ENCODE data around the gene MDH1.
"Not testable (repeated sequence)": the region's sequence is repeated elsewhere in the genome, so short reads cannot be mapped to it uniquely, and the experiment has no call there.

MDH1 gene

DNA sequence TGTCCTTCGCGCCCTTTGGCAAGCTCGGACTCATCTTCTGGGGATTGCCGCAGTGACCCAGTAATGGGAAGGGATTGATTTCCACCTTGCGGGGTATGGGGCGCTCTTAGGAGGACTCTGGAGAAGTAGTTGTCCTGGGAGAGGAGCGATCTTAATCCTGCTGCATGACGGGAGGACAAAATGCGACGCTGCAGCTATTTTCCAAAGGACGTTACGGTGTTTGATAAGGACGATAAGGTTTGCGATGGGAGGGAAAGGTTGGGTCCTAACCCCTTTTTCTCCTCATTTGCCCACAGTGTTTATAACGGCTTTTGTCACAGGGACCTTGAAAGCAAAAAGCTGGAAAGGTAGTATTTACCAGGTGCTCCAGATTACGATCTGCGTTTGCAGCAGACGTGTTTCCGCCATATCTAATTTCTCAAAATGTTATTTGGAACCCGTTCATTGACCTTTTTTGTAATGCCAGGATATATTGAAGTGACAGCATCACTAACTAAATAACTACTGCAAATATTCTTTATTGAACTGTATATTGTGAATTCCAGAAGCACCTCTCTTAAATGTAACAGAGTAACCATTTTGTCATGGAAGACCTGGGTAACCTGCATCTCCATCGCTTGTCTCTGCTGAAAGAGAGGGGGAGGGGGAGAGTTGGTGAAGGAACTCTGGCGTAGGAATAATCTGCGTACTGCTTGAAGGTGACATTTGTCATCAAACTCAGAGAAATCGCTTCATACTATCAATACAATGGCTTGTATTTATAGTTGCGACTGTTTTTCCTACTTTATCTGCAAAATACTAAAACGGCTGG is 590 bp downstream of the MDH1 start:
- DNase-seq (ENCODE audit: low read depth in 2 of 2) = no peak

GRCh38 chr2:63590626-63591408 is 2.1 kb downstream of the MDH1 start:
- no peak for DNase-seq (ENCODE audit: low read depth in 2 of 2)

DNA sequence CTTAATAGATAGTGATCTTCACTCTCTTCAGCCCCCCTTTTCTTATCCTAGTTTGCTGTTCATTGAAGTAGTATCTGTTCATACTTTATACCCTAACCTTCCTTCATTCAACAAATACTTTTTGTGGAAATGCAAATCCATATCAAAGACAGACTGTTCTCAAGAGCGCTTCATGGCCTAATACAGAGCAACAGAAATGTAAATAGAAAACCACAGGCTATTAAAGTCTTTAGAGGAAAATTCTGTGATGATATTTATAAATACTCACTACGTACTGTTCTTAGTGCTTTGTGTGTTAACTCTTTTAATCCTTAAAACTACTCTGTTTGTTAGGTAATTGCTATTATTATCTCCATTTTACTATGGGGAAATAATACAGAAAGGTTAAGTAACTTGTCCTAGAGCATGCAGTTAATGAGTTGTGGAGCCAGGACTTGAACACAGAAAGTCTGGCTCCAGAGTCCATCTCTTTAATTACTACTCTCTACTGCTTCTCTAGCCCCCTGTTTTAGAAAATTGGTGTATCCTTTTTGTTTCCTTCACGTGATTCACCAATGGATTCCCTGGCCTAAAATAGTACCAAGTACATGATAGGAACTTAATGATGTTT is 2.9 kb downstream of the MDH1 start:
- no peak for DNase-seq (ENCODE audit: low read depth in 2 of 2)

DNA sequence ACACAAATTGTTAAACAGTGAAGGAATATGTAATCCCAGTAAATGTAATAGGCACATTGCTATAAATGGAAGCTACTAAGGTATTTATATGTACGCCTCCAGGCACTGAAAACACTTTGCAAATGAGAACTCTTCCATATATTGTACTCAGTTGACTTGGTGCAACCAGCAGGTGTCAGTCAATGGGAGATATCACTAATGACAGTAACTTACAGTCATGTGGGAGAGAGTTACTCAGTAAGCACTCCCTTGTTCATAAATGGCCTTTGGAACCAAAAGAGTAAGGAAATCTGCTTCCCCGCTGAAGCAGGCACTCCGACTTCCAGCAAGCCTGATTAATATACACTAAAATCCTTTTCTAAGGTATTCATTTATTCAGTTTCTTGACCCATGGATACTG is 5.9 kb downstream of the MDH1 start:
- no peak for DNase-seq (ENCODE audit: low read depth in 2 of 2)

- no peak for DNase-seq (ENCODE audit: low read depth in 2 of 2)
These were observed 7.7 kb downstream of the MDH1 start for GRCh38 chr2:63596401-63596883.

DNA sequence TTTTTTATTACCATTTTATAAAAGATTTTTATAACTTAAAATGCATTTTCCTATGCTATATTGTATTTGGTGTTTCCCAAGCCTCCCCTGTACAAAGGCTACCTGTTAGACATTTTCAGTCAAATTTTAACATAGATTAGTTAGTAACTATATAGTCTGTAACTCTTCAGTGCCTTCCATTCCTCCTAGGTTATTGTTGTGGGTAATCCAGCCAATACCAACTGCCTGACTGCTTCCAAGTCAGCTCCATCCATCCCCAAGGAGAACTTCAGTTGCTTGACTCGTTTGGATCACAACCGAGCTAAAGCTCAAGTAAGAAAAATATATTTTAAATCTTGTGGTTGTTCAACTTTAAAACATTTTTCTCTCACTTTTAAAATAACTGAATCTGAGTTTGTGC is 10.2 kb downstream of the MDH1 start:
- DNase-seq (ENCODE audit: low read depth in 2 of 2) = no peak

GRCh38 chr2:63600881-63601460 is 12.2 kb downstream of the MDH1 start:
- DNase-seq (ENCODE audit: low read depth in 2 of 2) = no peak

DNA sequence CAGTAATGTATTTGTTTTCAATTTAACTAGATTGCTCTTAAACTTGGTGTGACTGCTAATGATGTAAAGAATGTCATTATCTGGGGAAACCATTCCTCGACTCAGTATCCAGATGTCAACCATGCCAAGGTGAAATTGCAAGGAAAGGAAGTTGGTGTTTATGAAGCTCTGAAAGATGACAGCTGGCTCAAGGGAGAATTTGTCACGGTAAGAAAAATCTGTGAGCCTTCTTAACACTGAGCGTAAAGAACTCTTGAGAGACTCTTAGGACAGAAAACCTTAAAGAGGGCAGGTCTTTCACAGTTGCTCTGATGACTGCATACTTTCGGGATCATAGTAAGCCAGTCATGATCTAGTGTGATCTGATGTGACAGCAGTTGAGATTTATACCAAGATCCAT is 15.9 kb downstream of the MDH1 start:
- no peak for DNase-seq (ENCODE audit: low read depth in 2 of 2)

DNA sequence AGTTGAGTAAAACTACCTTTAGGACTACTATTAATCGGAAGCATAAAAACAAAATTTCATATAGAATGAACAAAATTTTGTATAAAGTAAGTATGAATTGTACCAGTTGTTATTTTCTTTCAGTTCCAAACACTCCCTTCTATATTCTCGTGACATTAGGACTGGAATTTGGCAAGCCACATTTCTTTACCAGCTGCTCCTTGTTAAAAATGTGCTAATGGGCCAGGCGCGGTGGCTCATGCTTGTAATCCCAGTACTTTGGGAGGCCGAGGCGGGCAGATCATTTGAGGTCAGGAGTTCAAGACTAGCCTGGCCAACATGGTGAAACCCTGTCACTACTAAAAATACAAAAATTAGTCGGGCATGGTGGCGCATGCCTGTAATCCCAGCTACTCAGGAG is 20.1 kb downstream of the MDH1 start:
- not testable (repeated sequence) for DNase-seq (ENCODE audit: low read depth in 2 of 2)

- DNase-seq (ENCODE audit: low read depth in 2 of 2) = no peak
These were observed 21.8 kb downstream of the MDH1 start for GRCh38 chr2:63610525-63610924.

GRCh38 chr2:63613391-63613901 is 24.7 kb downstream of the MDH1 start:
- DNase-seq (ENCODE audit: low read depth in 2 of 2) = no peak

- no peak for DNase-seq (ENCODE audit: low read depth in 2 of 2)
These were observed 25.7 kb downstream of the MDH1 start for GRCh38 chr2:63614448-63614968.

- DNase-seq (ENCODE audit: low read depth in 2 of 2) = no peak
These were observed 26.5 kb downstream of the MDH1 start for GRCh38 chr2:63614983-63615945.

- no peak for DNase-seq (ENCODE audit: low read depth in 2 of 2)
These were observed 28.6 kb downstream of the MDH1 start for GRCh38 chr2:63617366-63617765.

DNA sequence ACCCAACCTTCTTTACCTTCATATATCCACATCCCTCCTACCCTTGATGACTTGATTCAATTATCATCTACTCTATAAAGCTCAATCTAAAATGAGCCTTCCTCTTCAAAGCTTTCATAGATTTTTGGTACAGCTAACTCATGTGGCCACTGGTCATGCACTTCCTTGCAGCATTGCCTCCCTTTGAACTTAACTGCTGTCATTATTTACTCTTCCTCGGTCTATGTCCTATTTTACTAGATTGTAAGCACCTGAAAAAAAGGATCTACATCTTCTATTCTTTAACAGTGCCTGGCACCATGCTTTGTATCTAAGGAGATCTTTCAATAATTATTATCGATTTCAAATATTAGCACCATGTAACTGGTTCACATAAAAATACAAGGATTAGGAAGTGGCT is 30.6 kb downstream of the MDH1 start:
- no peak for DNase-seq (ENCODE audit: low read depth in 2 of 2)

- no peak for DNase-seq (ENCODE audit: low read depth in 2 of 2)
These were observed 34.0 kb downstream of the MDH1 start for GRCh38 chr2:63622751-63623150.

GRCh38 chr2:63623763-63624162 is 35.0 kb downstream of the MDH1 start:
- DNase-seq (ENCODE audit: low read depth in 2 of 2) = not testable (repeated sequence)

GRCh38 chr2:63627866-63628265 is 39.1 kb downstream of the MDH1 start:
- DNase-seq (ENCODE audit: low read depth in 2 of 2) = no peak

GRCh38 chr2:63628403-63628942 is 39.7 kb downstream of the MDH1 start:
- no peak for DNase-seq (ENCODE audit: low read depth in 2 of 2)

DNA sequence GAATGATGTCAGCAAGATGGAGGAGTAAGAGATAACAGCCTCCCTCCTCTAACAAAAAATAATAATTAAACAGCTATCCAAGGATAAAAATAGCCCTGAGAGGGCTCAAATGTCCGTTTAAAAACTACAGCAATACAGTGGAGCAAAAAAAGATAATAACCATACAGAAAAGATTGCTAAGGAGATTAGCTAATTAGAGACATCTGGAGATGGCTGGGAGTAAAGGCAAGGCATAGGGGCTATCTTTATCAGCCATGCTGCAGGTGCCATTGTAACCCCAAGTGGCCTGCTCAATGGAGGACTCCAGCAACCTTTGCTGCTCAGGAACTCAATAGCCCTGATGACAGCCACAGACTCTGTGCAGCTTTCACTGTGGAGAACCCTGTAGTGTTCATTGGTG is 42.7 kb downstream of the MDH1 start:
- no peak for DNase-seq (ENCODE audit: low read depth in 2 of 2)

Measured in activated CD8-positive, alpha-beta memory T cell treated with anti-CD3 and anti-CD28 coated beads for 4 hours (primary cell).